ENCODE measurements around the gene GULP1.
"Not testable (repeated sequence)": the region's sequence is repeated elsewhere in the genome, so short reads cannot be mapped to it uniquely, and the experiment has no call there.

The GULP1 gene

GRCh38 chr2:188280811-188281222, 10.9 kb upstream of the GULP1 start:
- no peak overlapping the region for H3K27ac ChIP-seq
- H3K4me1 ChIP-seq, result peaks cover 0 to 25% (median 2%) of the 10 kb centered on the region in 4 donors
- no peaks in the 10 kb centered on the region for H3K36me3 ChIP-seq
- no peak overlapping the region for H3K4me3 ChIP-seq
- no peaks in the 10 kb centered on the region for H3K9me3 ChIP-seq
- no peaks in the 10 kb centered on the region for H3K27me3 ChIP-seq
- no peak for TF ChIP-seq CTCF (IDR thresholded peaks at IDR 0.05)
- intact Hi-C loops (cut with DNase I; ENCODE audit: low total_unique reads), result no loop called here
- no peak for DNase-seq

- DNase-seq, result no peak
- no peaks in the 10 kb centered on the region for H3K36me3 ChIP-seq
- intact Hi-C loops (cut with DNase I; ENCODE audit: low total_unique reads), result no loop called here
- H3K4me3 ChIP-seq, result no peak overlapping the region
- TF ChIP-seq CTCF (IDR thresholded peaks at IDR 0.05), result no peak
- no peaks in the 10 kb centered on the region for H3K27me3 ChIP-seq
- peaks cover 0 to 25% (median 2%) of the 10 kb centered on the region in 4 donors for H3K4me1 ChIP-seq
- H3K9me3 ChIP-seq, result no peaks in the 10 kb centered on the region
- H3K27ac ChIP-seq, result no peak overlapping the region
Measured at GRCh38 chr2:188282907-188283306, 8.8 kb upstream of the GULP1 start.

- H3K27me3 ChIP-seq; H3K27ac ChIP-seq; H3K36me3 ChIP-seq; intact Hi-C loops (cut with DNase I; ENCODE audit: low total_unique reads); DNase-seq; H3K4me3 ChIP-seq; H3K9me3 ChIP-seq: not testable (repeated sequence)
- H3K4me1 ChIP-seq, result peaks cover 0 to 15% (median 0%) of the 10 kb centered on the region in 4 donors
Measured at GRCh38 chr2:188284251-188284650, 7.4 kb upstream of the GULP1 start.

GRCh38 chr2:188285049-188285448, 6.6 kb upstream of the GULP1 start:
- H3K4me1 ChIP-seq, result peaks cover 0 to 11% (median 0%) of the 10 kb centered on the region in 4 donors
- H3K4me3 ChIP-seq, result no peak overlapping the region
- H3K9me3 ChIP-seq, result no peaks in the 10 kb centered on the region
- H3K36me3 ChIP-seq, result no peaks in the 10 kb centered on the region
- H3K27ac ChIP-seq, result no peak overlapping the region
- no peaks in the 10 kb centered on the region for H3K27me3 ChIP-seq
- no peak for TF ChIP-seq CTCF (IDR thresholded peaks at IDR 0.05)
- intact Hi-C loops (cut with DNase I; ENCODE audit: low total_unique reads), result no loop called here
- no peak for DNase-seq

- Histone ChIP-seq H3K4me1 (peaks cover 0 to 12% (median 2%) of the 10 kb centered on the region in 4 donors), H3K9me3 (no peaks in the 10 kb centered on the region), H3K27ac (no peak overlapping the region), H3K27me3 (no peaks in the 10 kb centered on the region), H3K4me3 (no peak overlapping the region), H3K36me3 (no peaks in the 10 kb centered on the region)
- DNase-seq, result no peak
- no peak for TF ChIP-seq CTCF (IDR thresholded peaks at IDR 0.05)
- intact Hi-C loops (cut with DNase I; ENCODE audit: low total_unique reads), result no loop called here
Measured at GRCh38 chr2:188285774-188286173, 5.9 kb upstream of the GULP1 start.

GRCh38 chr2:188291142-188291616, 495 bp upstream of the GULP1 start:
- intact Hi-C loops (cut with DNase I; ENCODE audit: low total_unique reads), result loop anchor here (5.0 to 10.0 kb wide), 2 partner anchors 214 to 686 kb away; no protein-coding TSS in a partner anchor
- no peak for DNase-seq

More at GRCh38 chr2:188291142-188291616, 495 bp upstream of the GULP1 start:
- H3K36me3 ChIP-seq, result no peaks in the 10 kb centered on the region
- H3K4me3 ChIP-seq, result peak overlapping the region; percentile 74 to 83
- H3K4me1 ChIP-seq, result peaks cover 0 to 32% (median 13%) of the 10 kb centered on the region in 4 donors
- no peaks in the 10 kb centered on the region for H3K27me3 ChIP-seq
- TF ChIP-seq CTCF (IDR thresholded peaks at IDR 0.05), result no peak
- H3K27ac ChIP-seq, result peak overlapping the region; percentile 95 to 97
- H3K9me3 ChIP-seq, result no peaks in the 10 kb centered on the region

Data from tibial artery (tissue), 4 donors.